ENCODE measurements around the gene ULK4. TPM values are rescaled to one million over a fixed set of nuclear protein-coding genes. Genes with fewer than 3 reads are reported as not detected.

The ULK4 gene
- total and polyA plus RNA-seq, 2 of the 4 experiments (the other 2 are of a cell fraction) = 2.7 to 5.0 TPM

GRCh38 chr3:41219424-41219823 is 742.5 kb downstream of the ULK4 start:
- no peaks in the 10 kb centered on the region for H3K27me3 ChIP-seq (ENCODE audit: control insufficient read depth, insufficient read depth, low read length)
- no peak overlapping the region for H4K8ac ChIP-seq (ENCODE audit: low read depth in 2 of 2, low read length in 2 of 2)
- H3K23ac ChIP-seq (ENCODE audit: low read depth, low read length) = no peak overlapping the region
- H2AFZ ChIP-seq (replicated peaks; ENCODE audit: low read length, poor library complexity) = no peak overlapping the region
- H3K4me3 ChIP-seq (ENCODE audit: insufficient read depth, low read depth, low read length) = no peak overlapping the region
- H2BK15ac ChIP-seq (ENCODE audit: low read depth, low read length) = no peak overlapping the region
- no peak for DNase-seq
- no peak overlapping the region for H2BK120ac ChIP-seq (ENCODE audit: low read depth, low read length)
- peaks cover 8 to 42% of the 10 kb centered on the region in 2 experiments for H3K79me1 ChIP-seq (ENCODE audit: low read depth in 1 of 2, low read length in 2 of 2)
- H2BK5ac ChIP-seq (ENCODE audit: low read depth, low read length, poor library complexity, severe bottlenecking) = no peak overlapping the region
- in situ Hi-C loops (cut with MboI; ENCODE audit: low sequenced_read_pairs) (loop anchor here (25.0 kb wide), 1 partner anchor 468 kb away; no protein-coding TSS in a partner anchor), intact Hi-C loops (cut with micrococcal nuclease) (no loop called here), dilution Hi-C loops (cut with HindIII; ENCODE audit: low sequenced_read_pairs, unreplicated experiment) (no loop called here)
- no peak overlapping the region for H3K27ac ChIP-seq (ENCODE audit: insufficient read depth, low read length)
- peaks cover 87% of the 10 kb centered on the region for H4K20me1 ChIP-seq (ENCODE audit: insufficient read depth, low read length)
- no peak overlapping the region for H2BK20ac ChIP-seq (ENCODE audit: low read depth, low read length)
- H3K4ac ChIP-seq (ENCODE audit: low read depth, low read length) = no peak overlapping the region
- no peak overlapping the region for H3K4me2 ChIP-seq (ENCODE audit: low read depth, low read length)
- H3K36me3 ChIP-seq (ENCODE audit: control insufficient read depth, insufficient read depth, low read length) = peaks cover 1% of the 10 kb centered on the region
- ChIA-PET POLR2A (ENCODE audit: unreplicated experiment) (no interaction called here), CTCF (no interaction called here)
- WGBS, 2 experiments (ENCODE audit: extremely low coverage in 2 of 2, insufficient read length in 1 of 2) = no CpG with 5 or more reads among the region's 1 CpG
- no peaks in the 10 kb centered on the region for H3K9me3 ChIP-seq (ENCODE audit: control insufficient read depth, insufficient read depth, low read length)
- H3K14ac ChIP-seq (replicated peaks; ENCODE audit: low read depth, low read length) = no peak overlapping the region
- no peak overlapping the region for H3K18ac ChIP-seq (ENCODE audit: low read depth, low read length)
- no peak overlapping the region for H2AK9ac ChIP-seq (replicated peaks; ENCODE audit: low read depth, low read length, poor library complexity)
- no TSS peak for BruUV-seq (replicated peaks)
- no peak overlapping the region for H3K56ac ChIP-seq (ENCODE audit: extremely low read depth, insufficient read depth, low read length)
- H2AK5ac ChIP-seq (ENCODE audit: low read depth, low read length) = no peak overlapping the region
- H3K4me1 ChIP-seq (ENCODE audit: control insufficient read depth, insufficient read depth, low read length) = peaks cover 13% of the 10 kb centered on the region
- no peak for ATAC-seq (ENCODE audit: low read depth)
- H4K91ac ChIP-seq (ENCODE audit: insufficient read depth, low read depth, low read length) = no peak overlapping the region
- TF ChIP-seq RFX5 (IDR thresholded peaks at IDR 0.05; ENCODE audit: low read depth, low read length) (no peak), USF2 (IDR thresholded peaks at IDR 0.05; ENCODE audit: low read depth, low read length) (no peak), RAD21 (IDR thresholded peaks at IDR 0.05; ENCODE audit: low read length) (no peak), FOS (IDR thresholded peaks at IDR 0.05; ENCODE audit: low read depth, low read length) (no peak), CHD1 (IDR thresholded peaks at IDR 0.05; ENCODE audit: low read depth, low read length) (no peak), MXI1 (IDR thresholded peaks at IDR 0.05; ENCODE audit: borderline replicate concordance, low read depth, low read length) (no peak), BHLHE40 (IDR thresholded peaks at IDR 0.05; ENCODE audit: low read depth, low read length) (no peak)
- H3K9ac ChIP-seq (ENCODE audit: low read depth, low read length) = no peak overlapping the region
- no peak overlapping the region for H4K5ac ChIP-seq (ENCODE audit: low read depth, low read length)
- H3K9me1 ChIP-seq (ENCODE audit: insufficient read depth, low read length) = peaks cover 15% of the 10 kb centered on the region
